SKM-1 treated with dmso at 0.1 percent for 144 hours (cell line): ENCODE measurements around the gene ORAI3.
A peak's percentile ranks its signal among the peaks of the same experiment; 100 is the strongest.
"Not testable (repeated sequence)": the region's sequence is repeated elsewhere in the genome, so short reads cannot be mapped to it uniquely, and the experiment has no call there.

ENCODE experiments used
- DNase-seq: peaks from one replicate; lab custom pipeline; 2025; ENCODE audit not compliant: unreplicated experiment; lab: John Stamatoyannopoulos, UW

ORAI3 gene

DNA sequence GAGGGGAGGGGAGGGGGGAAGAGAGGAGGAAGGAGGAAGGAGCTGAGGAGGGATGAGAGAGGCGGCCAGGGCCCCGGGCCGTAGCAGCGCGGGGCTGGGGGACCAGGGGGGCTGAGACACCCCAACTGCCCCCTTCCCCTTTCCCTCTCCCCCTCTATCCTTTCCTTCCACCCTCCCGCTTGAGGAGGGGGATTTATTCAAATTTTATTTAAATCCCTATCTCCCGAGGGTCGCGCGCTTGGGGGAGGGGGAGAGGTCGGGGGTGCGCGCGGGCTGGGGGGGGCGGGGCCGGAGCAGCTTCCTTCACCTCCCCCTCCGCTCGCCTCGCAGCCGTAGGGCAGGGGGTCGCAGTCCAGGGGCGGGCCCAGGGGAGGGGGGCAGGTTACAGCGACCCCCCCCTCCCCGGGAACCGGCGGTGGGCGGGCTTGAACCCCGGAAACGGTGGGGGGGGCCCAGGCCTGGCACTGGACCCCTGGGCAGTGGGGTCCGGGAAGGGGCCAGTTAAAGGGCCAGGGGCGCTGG, 25.3 kb upstream of the ORAI3 start, which contains the start of gene FBXL19:
FBXL19 (plus strand) TSS at position 19 of the 522 bp plus-strand sequence. CDS start 2,183 bp downstream, outside the sequence.
- DNase-seq: no peak

DNA sequence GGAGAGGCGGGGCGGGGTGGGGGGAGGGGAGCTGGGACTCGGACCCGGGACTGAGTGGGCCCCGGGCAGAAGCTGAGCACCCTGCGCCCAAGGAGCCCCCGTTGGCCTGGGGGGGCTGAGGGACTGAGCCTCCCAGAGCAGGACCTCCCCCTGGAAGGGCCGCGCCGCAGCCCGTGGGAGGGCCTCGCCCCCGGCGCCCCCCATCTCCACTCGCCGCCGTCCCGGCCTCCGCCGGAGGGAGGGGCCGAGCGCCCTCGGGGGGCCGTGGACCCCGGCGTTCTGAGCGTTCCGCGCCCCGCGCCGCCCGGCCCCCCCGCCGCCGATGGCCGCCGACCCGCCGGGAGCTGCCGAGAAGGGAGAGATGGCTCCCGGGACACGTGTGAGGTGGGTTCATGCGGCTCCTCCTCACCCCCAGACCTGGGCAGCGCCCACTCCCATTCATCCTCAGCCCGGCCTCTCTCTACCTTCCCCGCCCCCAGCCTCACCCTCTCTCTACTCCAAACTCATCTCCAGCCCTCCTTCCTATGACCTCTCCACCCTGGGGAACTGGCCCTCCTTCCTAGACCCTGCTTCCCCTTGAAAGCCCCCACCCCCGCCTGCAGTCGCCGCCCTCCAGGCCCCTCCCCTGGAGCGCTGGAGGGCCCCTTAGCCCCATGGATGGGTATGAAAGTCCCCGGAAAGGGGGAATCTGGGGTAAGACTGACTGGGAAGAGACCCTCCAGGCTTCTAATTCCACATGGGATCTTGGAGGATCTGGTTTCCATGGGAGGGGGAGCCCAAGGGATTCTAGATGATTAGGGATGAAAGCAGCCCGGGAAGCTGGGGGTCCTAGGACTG, 24.6 kb upstream of the ORAI3 start:
- no peak for DNase-seq

GRCh38 chr16:30924913-30925631, 23.8 kb upstream of the ORAI3 start:
- DNase-seq: no peak

DNA sequence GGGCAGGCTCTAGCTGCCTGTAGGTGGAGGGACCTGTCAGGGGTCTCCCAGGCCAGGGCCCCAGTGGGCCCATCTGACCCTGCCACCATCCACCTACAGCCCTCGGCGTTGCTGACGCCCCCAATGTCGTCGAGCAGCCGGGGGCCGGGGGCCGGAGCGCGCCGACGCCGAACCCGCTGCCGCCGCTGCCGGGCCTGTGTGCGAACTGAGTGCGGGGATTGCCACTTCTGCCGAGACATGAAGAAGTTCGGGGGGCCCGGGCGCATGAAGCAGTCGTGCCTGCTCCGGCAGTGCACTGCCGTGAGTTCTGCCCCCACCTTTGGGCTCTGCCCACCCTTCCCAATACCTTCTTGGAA, 23.3 kb upstream of the ORAI3 start:
- no peak for DNase-seq

- DNase-seq: no peak
Measured at GRCh38 chr16:30925995-30926811, 22.7 kb upstream of the ORAI3 start.

- DNase-seq: no peak
Measured at GRCh38 chr16:30926937-30927788, 21.7 kb upstream of the ORAI3 start.

- no peak for DNase-seq
Measured at GRCh38 chr16:30927789-30928378, 21.0 kb upstream of the ORAI3 start.

DNA sequence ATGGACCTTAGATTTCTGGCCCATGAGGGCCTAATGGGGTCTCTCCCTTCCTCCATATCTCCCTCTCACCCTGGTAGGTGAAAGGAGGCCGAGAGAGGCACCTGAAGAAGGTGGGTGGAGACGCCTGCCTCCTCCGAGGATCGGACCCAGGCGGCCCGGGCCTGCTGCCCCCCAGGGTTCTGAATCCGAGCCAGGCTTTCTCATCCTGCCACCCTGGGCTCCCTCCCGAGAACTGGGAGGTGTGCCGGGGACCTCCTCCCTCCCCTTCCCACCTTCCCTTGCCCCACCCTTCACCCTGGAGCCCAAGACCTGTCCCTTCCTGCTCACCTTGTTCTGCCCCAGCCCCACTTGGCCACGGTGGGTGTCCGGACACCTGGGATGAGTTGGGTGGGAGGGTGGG, 20.5 kb upstream of the ORAI3 start:
- no peak for DNase-seq

DNA sequence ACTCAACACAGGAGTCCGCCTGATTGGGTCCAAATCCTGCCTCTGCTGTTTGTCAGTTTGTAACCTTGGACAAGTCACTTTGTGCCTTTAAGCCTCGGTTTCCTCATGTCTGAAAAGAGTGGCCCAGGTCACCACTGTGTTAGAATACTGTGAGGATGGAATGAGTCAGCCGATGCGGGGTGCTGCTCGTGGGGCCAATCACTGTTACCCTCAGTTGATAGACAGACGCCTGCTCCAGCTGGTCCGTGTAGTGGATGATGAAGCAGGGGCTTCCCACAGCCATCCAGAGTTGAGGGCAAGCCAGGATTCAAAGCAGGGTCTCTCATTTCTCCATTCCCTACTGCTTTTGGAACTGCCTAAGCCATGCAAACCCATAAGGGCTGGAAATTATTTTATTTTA, 19.7 kb upstream of the ORAI3 start:
- DNase-seq: no peak

GRCh38 chr16:30930160-30930571, 18.7 kb upstream of the ORAI3 start:
- no peak for DNase-seq

DNA sequence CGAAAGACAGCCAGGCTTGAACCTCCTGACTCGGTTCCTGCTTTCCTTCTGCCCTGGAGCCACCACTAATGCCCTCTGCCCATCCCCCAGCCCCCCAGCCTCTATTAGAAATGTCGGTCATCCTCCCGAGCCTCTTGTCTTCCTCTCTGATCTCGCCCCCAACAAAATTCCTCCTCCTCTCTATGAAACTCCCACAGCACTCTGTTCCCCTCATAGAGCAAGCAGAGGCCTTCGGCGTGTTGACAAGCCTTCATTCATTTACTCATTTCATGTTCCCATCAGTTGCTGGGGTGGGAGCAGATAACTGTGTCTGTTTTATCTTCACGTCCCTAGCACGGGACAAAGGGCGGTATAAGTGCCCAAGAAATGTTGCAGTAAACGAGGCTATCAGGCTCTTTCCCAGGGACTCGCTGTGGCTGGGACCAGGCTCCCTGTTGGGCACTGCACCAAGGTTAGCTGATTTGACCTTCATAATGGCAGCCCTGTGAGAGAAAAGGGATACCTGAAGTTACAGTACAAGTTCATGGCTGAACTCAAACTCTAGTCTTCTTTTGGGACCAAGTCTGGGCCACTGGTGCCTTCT, 17.7 kb upstream of the ORAI3 start:
- no peak for DNase-seq

- DNase-seq: peak; percentile 42
Measured at GRCh38 chr16:30934827-30935557, 13.9 kb upstream of the ORAI3 start.

GRCh38 chr16:30937692-30938091, 11.2 kb upstream of the ORAI3 start:
- DNase-seq: no peak

- not testable (repeated sequence) for DNase-seq
Measured at GRCh38 chr16:30939571-30939970, 9.3 kb upstream of the ORAI3 start.

- peak; percentile 64 for DNase-seq
Measured at GRCh38 chr16:30941600-30942425, 7.1 kb upstream of the ORAI3 start.

GRCh38 chr16:30942426-30942806, 6.5 kb upstream of the ORAI3 start:
- no peak for DNase-seq

DNA sequence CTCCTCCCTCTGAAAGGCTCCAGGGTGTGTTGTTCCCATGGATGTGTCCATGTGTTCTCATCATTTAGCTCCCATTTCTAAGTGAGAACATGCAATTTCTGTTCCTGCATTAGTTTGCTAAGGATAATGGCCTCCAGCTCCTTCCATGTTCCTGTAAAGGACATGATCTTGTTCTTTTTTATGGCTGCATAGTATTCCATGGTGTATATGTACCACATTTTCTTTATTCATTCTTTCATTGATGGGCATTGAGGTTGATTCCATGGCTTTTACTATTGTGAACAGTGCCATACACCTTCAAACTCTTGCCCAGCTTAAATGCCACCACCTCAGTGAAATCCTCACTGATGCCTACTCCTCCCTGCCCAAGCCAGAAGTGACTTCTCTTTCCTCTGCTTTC, 4.5 kb upstream of the ORAI3 start:
- no peak for DNase-seq
